Activated CD4-positive, alpha-beta T cell treated with anti-CD3 and anti-CD28 coated beads, Interleukin-10, Interleukin-2, amounts not matched to agents 100 ng/mL and 50 ng/mL, durations not matched to agents 16 hours and 8 hours (primary cell): ENCODE results near the gene ZFC3H1.

Experiments
- DNase-seq: peaks from one replicate; pipeline ENCODE4 v3.0.0-alpha.2; 2020

Gene ZFC3H1

DNA sequence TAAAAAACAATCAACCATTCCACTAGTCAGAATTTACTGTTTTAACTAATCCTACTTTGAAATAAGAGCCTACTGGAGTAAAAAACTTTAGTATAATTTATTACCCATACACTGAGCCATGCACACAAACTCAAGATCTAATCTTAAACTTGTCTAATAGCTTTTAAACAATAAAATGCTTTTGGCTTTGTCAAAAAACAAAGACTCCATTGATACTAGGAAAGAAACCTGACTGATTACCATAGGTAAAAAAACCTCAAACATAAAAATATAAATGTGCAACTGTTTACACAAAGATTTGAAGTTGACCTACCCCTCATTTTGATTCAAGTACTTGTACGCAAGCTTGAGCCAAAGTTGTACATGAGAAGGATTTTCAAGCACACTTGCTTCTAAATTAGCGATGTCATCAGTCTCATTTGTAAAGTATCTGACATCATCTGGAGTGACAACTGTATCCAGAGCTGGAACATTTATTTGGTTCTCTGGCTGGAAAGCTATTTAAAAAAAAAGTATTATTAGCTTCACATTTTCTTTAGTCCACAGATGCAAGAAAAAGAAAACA is 36.1 kb downstream of the ZFC3H1 start:
- no peak for DNase-seq

DNA sequence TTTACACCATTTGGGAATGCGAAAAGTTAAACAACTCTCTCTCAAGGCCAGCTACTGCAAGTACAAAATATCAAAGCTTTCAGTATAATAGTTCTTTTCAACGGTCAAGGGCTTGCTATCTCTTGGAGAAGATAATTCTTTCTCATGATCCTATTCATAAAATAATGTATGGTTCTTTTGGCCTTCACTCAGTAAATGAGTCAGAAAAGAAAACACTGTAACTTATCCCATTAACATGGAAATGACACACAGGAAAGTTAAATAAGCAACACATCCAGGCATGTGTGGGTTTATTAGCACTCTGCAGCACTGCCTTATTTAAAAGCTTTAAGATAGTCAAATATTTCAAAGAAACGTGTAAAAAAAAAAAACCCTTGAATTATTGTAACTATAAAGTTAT is 36.9 kb downstream of the ZFC3H1 start:
- DNase-seq: no peak

DNA sequence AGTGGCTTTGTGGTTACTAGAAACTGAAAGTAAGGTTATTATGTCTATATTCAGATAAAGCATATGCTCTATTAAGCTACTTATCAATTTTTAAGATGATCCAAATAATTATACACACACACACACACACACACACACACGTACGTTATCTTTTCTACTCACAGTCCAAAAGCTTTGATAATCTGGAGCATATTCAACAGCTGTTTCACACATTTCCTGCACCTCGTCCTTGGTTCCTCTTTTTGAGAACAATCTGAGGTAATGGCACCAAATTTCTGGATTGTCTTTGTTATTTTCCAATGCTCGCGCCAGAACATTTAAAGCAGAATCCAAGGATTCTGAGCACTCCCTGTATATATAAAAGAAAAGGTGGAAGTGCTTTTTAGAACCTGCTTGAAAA is 37.5 kb downstream of the ZFC3H1 start:
- no peak for DNase-seq

DNA sequence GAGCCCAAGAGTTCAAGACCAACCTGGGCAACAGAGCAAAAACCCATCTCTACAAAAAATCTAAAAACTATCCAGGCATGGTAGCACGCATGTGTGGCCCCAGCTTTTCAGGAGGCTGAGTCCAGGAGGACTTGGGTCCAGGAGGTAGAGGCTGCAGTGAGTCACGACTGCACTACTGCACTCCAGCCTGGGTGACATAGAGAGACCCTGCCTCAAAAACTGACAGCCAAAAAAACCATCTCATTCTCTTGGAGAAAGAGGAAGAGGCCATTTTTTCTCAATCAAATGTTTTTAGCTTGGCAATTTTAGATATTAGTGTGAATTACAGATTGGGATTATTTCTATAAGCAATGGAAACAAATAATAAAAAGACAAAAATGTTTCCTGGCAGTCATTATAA is 38.2 kb downstream of the ZFC3H1 start:
- no peak for DNase-seq

DNA sequence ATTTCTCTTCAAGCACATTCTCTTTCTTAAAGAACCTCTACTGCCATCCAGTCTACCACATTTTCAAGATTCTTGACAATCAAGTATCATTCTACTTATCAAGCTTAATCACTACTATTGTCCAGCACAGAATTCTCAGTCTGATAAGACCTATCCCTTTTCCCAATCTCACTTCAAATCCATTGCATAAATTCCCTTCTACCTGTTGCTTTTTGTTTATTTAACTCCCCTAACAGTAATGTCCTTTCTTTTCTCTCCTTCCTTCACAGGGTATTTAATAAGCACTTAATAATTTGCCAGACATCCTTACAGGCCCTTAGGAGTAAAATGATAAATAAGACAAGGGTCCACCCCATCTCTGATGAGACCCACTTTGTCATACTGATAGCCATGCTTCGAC is 41.7 kb downstream of the ZFC3H1 start:
- DNase-seq: no peak

DNA sequence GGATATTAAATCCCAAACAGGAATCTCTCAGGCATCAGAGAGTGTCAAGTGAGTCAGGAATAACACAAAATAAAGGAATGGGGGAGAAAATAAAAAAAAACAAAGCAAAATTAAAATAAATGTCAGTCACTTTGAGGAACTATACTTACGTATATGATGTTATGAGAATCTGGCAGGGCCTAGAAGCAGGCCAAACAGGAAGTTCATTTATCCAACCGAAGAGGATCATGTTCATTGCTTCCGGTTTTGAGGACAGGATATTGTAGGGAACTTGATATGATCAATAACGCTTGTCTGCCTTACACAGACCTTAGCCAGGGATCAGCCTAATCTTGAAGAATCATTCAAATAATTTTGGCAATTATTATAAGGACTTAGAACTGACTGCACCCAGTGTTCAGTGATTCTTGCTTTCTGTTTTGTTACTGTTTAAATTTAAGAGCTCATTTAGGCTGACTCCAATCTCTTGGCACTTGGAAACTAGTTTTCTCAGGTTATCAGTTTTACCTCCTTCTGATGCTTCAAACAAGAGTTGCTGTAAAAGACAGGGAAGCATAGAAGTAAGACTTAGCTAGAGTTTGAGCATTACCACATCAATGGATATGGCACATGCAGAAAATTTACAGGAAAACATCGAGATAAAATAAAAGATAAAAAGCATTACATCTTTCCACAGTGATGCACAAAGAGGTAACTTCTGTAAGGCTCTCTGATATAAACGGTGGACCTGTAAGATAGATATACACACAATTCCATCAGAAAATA is 53.4 kb downstream of the ZFC3H1 start:
- DNase-seq: no peak

DNA sequence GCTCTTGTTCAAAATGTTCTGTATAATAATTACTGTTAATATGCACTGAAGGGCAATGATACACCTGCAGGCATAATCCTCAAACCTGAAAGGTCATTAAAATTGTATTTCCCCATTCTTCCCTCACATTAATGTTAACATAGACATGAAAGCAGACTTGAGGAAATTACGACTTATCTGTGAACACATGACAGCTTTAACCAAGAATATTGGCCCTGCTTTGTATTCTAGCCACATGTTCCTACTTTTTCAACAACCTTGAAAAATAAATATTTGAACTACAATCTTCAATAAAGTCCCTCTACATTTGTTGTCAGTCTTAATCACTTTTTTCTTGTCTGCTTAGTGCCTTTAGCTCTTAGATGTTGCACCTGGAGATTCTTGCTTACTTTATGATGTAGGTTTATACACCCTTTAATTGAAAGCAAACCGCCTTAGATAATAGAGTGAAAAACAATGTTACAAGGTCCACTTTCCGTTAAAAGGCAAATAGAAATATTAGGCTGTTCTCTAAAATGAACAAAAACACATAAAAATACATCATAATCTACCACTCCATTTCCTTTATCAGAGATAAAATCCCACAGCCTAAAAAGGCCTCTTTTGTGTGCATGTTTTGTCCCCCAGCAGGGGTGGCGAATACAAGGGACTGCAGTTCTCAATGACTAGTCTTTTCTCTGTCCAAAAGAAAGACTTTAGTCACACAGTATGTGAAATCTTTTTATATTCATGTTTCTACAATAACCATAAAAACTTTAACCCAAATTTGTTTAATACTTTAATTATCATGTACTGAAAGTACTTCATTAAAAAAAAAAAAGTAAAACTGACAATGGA is 55.9 kb downstream of the ZFC3H1 start:
- DNase-seq: no peak

DNA sequence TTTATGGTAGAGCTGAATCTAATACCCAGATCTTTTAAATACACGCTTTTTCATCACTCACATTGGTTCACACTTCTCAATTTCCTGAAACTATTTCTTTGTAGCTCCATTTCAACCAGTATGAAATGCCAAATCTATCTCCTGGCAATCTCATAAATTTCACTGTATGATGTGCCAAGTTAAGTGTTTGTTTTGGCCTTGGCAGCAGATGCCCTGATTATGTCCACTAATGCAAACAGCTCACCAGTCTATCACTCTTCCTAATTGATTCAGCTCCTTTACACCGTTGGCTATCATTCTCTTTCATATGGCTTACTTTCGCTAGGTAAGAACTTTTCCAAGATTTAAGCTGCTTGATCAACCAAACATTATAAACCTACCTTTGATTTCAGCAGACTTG is 58.6 kb downstream of the ZFC3H1 start:
- no peak for DNase-seq

DNA sequence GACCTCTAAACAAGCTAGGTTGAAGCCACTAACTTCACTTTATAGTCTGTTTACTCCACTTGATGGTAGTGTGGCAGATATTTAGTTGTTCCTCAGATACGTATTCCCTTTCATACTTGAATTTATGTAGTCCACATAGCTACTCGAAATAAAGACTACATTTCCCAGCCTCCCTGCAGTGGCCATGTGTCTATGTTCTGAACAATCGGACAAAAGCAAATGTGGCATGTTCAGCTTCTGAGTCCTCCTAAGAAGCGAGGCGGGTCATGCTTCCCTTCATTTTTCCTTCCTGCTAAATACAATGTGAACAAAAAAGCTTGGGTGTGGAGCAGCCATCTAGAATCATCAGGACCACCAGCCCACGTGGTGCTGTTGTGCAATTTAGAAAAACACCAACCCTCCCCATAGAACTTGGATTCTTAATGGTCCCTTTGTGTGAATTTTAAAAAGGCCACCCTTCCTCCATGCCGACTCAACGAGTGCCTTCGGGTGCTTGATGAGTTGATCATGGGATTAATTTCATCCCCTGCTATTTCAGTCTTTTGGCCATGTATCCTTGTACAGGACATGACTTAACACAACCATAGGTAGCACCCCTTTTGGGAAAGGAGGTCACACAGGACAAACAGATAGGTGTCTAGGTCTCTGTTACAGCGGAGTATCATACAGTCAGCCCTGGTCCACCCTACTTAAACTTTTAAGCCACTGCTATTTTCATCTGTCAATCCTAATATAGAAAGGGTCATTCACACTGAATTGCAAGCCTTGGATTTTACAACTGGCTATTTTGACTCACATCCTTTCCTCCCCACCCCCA is 60.7 kb downstream of the ZFC3H1 start:
- DNase-seq: no peak

DNA sequence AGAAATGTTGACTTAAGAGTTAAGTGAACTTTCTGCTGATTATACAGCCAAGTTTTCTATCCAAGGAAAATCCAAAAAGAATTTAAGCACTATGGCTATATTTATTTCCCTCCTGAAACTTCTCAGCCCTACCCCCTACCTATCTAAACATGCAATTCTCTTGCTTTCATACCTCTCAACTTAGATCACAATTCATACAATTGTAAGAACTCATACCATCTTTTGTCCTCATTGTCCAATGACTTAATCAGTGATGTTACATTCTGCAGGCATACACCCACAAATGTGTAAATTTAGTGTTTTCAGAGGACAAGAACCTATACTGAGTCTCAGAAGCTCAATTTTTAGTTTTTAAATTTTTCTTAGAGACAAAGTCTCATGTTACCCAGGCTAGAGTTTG is 62.1 kb downstream of the ZFC3H1 start:
- no peak for DNase-seq

DNA sequence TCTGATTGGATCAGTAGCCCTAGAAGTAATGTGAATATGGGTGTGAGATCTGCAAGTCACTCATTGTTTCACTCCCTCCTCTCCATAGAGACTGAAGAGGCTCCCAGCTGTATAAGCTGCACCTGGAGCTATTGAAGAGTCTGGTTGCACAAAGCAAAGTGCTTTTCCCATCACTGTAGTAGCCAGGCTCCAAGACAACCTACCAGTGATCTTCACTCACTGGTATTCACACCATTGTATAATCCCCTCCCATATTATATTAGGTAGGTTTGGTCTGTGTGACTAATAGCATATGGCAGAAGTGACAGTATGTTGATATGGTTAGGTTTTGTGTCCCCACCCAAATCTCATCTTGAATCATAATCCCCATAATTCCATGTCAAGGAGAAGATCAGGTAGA is 64.4 kb downstream of the ZFC3H1 start:
- DNase-seq: no peak

DNA sequence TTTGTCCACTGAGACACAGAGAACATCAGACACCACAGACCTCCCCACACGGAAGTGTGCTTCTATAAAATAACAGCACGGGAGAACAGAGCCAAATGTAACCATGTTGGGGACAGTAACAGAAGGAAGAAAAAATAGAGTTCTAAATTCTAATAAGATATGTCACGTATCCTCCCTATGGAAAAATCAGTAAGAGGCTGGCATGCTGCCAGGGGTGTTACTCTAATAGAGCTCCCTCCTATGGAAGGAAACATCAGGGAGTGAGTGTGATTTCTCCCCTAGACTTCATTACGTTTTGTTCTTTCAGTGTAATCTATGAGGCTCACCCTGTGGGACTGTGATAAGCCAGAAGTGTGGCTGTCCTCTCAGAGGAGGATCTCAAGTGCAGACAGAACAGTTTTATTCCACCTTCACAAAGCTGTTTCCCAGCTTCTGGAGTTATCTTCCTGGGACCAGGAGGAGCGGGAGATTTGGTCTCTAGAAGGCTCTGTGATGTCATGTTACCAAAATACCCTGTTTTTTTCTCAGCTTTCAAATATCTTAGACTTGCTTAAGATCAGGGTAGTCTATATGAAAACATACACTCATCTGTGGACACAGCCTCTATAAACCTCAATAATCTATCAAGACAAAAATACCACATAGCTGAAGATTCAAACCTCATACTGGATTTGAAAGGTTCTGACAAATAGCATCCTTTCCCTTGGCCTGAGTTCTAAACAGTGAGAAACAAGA is 69.3 kb downstream of the ZFC3H1 start:
- no peak for DNase-seq

DNA sequence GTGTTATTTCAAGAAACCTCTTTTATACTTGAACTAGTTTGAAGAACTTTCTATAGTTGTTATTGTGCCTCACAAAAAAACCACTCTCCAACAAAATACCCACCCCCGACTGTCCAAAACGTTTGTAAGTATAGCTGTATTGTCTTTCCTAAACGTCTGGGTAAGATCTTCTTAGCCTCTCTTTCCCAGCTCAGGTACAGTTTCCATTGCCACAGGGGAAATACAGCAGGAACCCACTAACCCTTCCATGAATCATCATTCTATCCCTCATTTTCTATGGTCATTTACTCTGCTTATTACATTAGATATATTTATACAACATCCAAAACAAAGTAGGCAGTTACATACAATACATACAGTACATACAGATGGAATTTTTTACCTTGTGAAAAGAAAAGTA is 70.8 kb downstream of the ZFC3H1 start:
- no peak for DNase-seq

DNA sequence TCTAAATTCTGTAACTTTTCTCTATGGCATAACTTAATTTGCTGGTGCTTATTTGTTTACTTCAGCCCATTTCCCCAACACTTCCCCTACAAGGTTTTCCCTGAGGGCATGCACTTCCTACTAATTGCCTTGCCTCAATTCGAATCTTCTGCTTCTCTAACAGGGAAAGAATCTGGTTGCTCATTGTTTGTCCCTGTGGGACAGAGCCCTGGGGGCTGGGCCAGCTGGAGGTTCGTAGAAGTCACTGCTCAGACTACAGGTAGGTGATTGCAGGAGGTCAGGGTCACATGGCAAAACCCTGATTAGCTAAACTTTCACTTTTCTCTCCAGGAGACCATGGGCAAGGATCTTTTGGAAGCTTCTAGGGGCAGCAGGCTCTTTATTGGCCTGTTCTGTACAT is 72.0 kb downstream of the ZFC3H1 start:
- DNase-seq: no peak

DNA sequence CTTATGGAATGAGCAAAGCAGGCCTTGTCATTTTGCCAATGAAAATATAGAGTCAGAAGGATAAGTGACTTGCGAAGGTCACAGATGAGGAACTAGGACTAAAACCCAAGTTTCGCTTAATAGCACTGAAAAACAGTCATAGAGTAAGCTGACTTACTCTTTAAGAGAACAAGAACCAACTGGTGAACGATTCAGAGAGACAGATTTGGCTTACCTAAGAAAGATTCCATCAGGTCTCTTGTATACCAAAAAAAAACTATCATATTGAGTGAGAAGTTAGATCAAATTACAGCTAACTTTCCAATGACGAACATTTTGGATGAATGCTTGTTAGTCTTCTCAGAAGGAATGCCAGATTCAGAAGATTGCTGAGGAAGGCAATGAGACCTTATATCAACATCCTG is 74.2 kb downstream of the ZFC3H1 start:
- DNase-seq: no peak

DNA sequence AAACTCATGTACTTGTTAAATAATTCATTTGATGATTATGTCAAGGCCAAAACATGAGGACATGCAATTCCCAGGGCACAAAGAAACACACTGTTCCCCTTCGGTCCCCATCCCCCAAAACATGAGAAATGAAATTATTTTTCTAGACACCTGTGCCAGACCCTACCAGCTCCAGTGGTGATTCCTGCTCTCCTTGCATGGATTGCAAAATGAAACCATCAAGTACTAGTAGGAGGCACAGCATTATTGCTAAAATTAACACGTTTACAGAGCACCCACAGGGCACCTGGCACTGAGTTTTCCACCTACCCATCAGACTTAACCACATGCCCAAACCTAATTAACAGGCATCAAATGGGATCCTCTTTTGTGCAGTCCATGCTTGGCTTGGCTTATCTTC is 76.6 kb downstream of the ZFC3H1 start:
- DNase-seq: no peak

DNA sequence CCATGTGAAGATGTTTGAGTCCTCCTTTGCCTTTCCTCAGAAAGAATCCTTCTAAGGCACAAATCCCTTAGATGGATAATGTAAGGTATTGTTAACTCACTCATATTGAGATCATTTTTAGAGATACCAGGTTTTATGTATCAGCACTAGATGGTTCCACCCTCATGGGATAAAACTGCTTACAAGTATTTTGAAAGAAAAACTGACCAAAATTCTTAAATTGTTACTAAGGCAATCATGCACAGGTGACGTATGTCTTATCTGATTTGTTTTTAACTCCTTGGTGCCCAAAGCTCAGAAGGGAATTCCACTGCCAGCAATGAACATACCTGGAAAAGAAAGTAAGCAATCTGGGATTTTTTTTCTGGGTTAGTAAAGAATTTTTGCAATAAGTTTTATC is 78.4 kb downstream of the ZFC3H1 start:
- no peak for DNase-seq

DNA sequence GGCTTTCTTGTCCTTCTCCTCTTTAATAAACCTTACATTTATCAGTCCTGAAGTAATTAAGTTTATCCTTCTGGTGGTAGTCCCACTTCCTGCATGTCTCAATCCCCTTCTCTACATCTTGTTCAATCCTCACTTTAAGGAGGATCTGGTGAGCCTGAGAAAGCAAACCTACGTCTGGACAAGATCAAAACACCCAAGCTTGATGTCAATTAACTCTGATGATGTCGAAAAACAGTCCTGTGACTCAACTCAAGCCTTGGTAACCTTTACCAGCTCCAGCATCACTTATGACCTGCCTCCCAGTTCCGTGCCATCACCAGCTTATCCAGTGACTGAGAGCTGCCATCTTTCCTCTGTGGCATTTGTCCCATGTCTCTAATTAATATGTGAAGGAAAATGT is 79.3 kb downstream of the ZFC3H1 start:
- no peak for DNase-seq

DNA sequence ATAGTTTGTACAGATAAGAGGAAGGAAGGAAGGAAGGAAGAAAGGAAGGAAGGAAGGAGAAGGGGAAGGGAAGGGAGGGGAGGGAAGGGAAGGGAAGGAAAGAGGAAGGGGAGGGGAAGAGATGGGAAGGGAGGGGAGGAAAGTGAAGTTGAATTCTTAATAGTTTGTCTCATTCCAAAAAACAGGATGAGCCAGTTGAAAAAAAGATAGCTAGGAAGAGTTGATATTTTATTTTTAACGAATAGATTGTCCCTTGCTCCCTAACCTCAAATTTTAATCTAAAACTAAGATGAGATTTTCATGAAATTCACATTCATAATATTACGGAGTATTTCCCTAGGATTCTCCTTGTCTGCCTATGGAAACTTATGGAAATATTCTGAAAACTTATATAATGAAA is 80.7 kb downstream of the ZFC3H1 start:
- no peak for DNase-seq

DNA sequence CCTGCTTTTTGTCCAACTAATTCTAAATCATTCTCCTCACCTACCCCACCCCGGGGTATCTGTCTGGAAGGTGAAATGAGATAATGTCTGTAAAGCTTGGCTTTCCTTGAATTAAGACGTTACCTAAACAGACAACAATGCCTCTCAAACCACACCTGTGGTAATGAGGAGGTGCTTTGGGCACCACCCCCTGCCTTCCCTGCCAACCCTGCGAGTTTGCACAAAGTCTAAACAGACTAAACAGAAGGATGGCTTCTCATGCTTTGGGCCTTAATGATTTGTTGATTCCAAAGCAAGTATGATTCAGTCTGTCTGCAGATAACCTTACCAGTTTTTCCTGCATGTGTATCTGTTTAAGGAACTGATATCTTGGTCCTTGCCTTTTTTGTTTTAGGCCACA is 82.4 kb downstream of the ZFC3H1 start:
- DNase-seq: no peak

DNA sequence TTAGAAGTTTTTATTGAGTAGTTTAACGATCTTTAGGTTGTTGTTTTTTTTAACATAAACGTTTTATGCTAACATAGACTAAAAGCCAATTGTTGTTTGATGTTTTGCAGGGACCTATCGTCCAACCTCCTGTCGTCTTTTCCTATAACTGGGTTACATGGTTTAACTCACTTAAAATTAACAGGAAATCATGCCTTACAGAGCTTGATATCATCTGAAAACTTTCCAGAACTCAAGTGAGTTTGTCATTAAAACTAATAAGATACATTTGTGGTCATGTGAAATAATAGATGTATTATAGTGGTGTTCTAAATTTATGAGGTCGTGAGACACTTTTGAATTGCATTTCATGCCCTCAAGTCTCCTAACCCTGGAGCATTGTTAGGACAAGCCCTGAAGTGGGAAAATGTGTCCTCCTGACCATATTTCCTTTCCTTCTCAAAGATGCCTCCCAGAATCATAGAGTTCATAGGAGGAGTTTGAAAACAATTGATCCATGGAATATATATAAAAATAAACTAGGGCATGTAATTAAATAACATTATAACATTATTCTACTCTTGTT is 84.9 kb downstream of the ZFC3H1 start:
- DNase-seq: no peak

DNA sequence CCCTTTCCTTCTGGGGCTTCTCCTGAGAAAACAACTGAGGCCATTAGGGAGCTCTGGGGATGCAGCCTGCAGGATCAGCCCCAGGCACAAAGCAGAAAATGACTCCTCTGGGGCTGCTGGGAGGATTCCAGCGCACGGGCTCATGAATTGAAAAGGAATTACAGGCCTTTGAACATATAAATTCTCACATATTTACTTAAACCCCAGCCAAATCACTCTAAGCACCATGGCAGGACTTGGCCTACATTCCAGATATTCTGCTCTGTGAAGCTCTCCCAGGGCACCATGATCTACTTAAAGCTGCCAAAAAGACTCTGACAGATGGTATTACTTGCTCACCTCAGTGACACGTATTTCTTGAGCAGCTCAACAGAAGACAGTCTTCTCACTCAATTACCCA is 87.2 kb downstream of the ZFC3H1 start:
- DNase-seq: no peak
